SIG-M5 treated with dmso at 0.1 percent for 504 hours (cell line): Measurements from ENCODE around the gene HDDC2.

Source experiments
- DNase-seq: peaks from one replicate; lab custom pipeline; 2025; ENCODE audit not compliant: unreplicated experiment; lab: John Stamatoyannopoulos, UW

HDDC2 gene

GRCh38 chr6:125245109-125245508, 56.7 kb downstream of the HDDC2 start:
- no peak for DNase-seq

DNA sequence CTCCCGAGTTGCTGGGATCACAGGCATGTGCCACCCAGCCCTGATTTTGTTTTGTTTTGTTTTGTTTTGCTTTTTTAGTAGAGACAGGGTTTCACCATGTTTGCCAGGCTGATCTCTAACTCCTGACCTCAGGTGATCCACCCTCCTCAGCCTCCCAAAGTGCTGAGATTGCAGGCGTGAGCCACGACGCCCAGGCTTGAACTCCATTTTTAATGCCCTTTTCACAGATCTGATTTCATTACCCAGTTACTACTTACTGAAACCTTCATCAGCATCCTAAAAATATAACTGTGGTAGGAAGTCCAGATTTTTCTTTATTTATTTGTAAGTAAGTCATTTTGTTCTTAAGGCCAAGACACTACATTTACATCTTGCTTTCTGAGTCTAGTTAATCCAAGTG, 64.0 kb downstream of the HDDC2 start:
- no peak for DNase-seq

DNA sequence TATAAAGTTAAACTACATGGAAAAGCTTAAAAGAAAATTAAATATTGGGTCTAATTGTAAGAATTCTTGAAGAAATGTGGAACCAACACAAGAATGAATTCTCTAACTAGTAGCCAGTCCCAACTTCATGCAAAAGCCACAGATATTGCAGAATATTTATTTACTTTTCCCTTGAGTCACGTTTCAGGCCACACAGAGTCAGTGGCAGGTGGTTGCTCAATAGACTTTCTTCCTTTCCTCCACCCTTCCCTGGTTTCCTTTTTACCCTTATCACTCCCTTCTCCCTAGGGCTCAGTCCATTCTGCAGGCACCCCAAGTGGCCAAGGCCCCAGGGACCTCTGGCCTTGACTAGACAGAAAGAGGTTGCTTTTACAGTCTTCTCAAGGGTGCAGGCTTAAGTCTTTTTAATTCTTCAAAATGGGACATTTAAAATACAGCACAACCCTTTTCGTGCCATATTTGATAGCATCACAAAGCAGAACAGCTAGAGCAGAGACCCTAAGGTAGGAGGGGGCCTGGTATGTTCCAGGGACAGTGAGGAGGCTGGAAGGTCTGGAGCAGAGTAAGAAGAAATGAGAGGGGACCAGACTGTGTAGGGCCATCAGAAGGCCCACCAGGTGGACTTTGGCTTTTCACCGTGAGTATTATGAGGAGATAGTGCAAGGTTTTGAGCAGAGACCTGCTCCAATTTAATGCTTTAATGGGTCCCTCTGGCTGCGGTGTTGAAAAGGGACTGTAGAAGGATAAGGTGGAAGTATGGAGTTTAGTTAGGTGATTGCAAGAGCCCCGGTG, 65.0 kb downstream of the HDDC2 start:
- DNase-seq, result peak; percentile 35

GRCh38 chr6:125233202-125233601, 68.6 kb downstream of the HDDC2 start:
- no peak for DNase-seq

DNA sequence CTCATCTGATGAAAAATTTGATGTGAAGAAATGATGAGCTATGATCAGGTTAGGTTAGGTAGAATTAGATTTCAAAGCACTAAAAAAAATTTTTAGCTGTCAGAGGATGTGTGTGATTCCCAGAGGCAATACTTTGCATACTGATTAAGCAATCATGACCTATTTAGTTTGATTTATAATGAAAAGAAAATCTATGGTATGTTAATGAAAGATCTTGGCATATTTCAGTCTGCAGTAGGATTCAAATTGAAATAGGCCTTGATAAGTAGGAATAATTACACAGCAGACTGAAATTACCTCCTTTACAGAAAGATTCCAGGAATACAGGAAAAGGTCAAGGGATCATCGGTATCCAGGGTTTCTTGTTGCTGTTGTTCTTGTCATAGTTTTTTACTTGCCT, 69.3 kb downstream of the HDDC2 start:
- no peak for DNase-seq

- DNase-seq, result no peak
Observed at GRCh38 chr6:125231574-125232343, 70.0 kb downstream of the HDDC2 start.

- no peak for DNase-seq
Observed at GRCh38 chr6:125231133-125231532, 70.6 kb downstream of the HDDC2 start.

- no peak for DNase-seq
Observed at GRCh38 chr6:125230674-125231073, 71.1 kb downstream of the HDDC2 start.

GRCh38 chr6:125228981-125229479, 72.7 kb downstream of the HDDC2 start:
- no peak for DNase-seq

DNA sequence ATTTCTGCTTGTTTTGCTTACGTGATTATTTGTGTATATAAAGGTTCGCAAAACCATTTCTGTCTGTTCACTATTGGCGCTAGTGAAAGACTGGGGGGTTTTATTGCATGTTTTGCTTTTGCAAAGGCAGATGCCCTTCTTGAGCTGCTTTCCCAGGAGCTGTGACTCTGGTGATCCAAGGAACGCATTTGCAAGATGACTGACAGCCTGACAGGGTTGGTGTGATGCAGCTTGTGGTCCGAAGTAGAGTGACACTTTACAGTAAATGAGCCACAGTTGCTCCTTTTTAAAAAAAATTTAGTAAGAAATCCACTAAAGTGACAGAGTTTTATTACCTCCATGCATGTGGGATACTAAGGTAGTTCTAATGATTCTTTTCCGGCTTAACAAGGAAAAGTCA, 74.5 kb downstream of the HDDC2 start:
- DNase-seq, result no peak
